GM12878 (cell line): ENCODE results near the gene LRP10. TPM values are rescaled to one million over a fixed set of nuclear protein-coding genes. Genes with fewer than 3 reads are reported as not detected.
A peak's percentile ranks its signal among the peaks of the same experiment; 100 is the strongest.

Source experiments
- ATAC-seq: fragments of 200-7000 bp; cut with Tn5 transposase; 3 replicates; pipeline ENCODE4 v1.9.1; 2020; ENCODE audit warnings: mild to moderate bottlenecking, moderate library complexity
- BruUV-seq: library from RNA; stranded (reverse); fragments of 400-500 nt; replicated peaks from 2 replicates; lab custom pipeline; 2021; lab: Mats Ljungman, UMichigan
- CTCF ChIA-PET: fragments of 300-600 bp; sonication (Branson Sonifier 250); formaldehyde crosslinking; extraction: SDS; loops from one replicate; lab custom pipeline; 2021; ENCODE audit warnings: inconsistent platforms; lab: Yijun Ruan, JAX
- POLR2A ChIA-PET: fragments of 350-600 bp; formaldehyde crosslinking; extraction: SDS; loops from one replicate; lab custom pipeline; 2021; ENCODE audit warnings: inconsistent platforms; lab: Charles Lee
- RAD21 ChIA-PET: fragments of 300-600 bp; sonication (Branson Sonifier 250); formaldehyde crosslinking; loops from one replicate; lab custom pipeline; 2023; ENCODE audit warnings: antibody characterized with exemption; ENCODE audit not compliant: unreplicated experiment; lab: Charles Lee
- SMC1A ChIA-PET: fragments of 300-600 bp; sonication (Branson Sonifier 250); formaldehyde crosslinking; loops from one replicate; lab custom pipeline; 2023; ENCODE audit not compliant: unreplicated experiment, uncharacterized antibody; lab: Charles Lee
- DNase-seq: peaks from one replicate; pipeline ENCODE4 v3.0.0-alpha.2; 2011; ENCODE audit warnings: low read depth, low spot score
- FAIRE-seq: peaks from 3 replicates; lab custom pipeline; 2011; peaks lifted over from hg19 to GRCh38; lab: Jason Lieb, UNC
- H2AFZ ChIP-seq: 2 replicates; pipeline ENCODE4 v1.6.0; 2011; ENCODE audit warnings: low read depth, low read length, control low read depth; ENCODE audit not compliant: control insufficient read depth
- H3K27ac ChIP-seq: 2 replicates; pipeline ENCODE4 v1.5.1; 2011; ENCODE audit warnings: control low read depth; ENCODE audit not compliant: control insufficient read depth, insufficient read depth
- H3K27me3 ChIP-seq, 2 experiments: replicated peaks in 1 of 2; 2 replicates each; pipeline versions ENCODE4 v1.6.0 to v1.6.1; 2011; ENCODE audit warnings: low read length in 1 of 2; ENCODE audit not compliant: control insufficient read depth in 2 of 2, insufficient read depth in 2 of 2
- H3K36me3 ChIP-seq, 2 experiments: 2 replicates each; pipeline ENCODE4 v1.5.1; 2011; ENCODE audit warnings: low read length in 1 of 2; ENCODE audit not compliant: control insufficient read depth in 2 of 2, insufficient read depth in 2 of 2
- H3K4me1 ChIP-seq: 2 replicates; pipeline ENCODE4 v1.6.1; 2011; ENCODE audit warnings: mild to moderate bottlenecking, low read length, moderate library complexity, mixed read lengths; ENCODE audit not compliant: control insufficient read depth, insufficient read depth
- H3K4me2 ChIP-seq: 2 replicates; pipeline ENCODE4 v1.6.0; 2011; ENCODE audit warnings: control low read depth; ENCODE audit not compliant: control insufficient read depth, insufficient read depth
- H3K4me3 ChIP-seq: fragments of 200-600 bp; sonication (generic); 2 replicates; pipeline ENCODE4 v1.5.1; 2016
- H3K79me2 ChIP-seq: 2 replicates; pipeline ENCODE4 v1.6.0; 2011; ENCODE audit warnings: low read length; ENCODE audit not compliant: control insufficient read depth, insufficient read depth
- H3K9ac ChIP-seq: 2 replicates; pipeline ENCODE4 v1.8.0; 2011; ENCODE audit warnings: low read length, control low read depth, mixed read lengths; ENCODE audit not compliant: control insufficient read depth, insufficient read depth
- H3K9me3 ChIP-seq: replicated peaks from 3 replicates; pipeline ENCODE4 v1.5.1; 2011; ENCODE audit warnings: mild to moderate bottlenecking, low read length; ENCODE audit not compliant: control insufficient read depth, insufficient read depth
- H4K20me1 ChIP-seq: 2 replicates; pipeline ENCODE4 v1.6.0; 2011; ENCODE audit not compliant: control insufficient read depth, insufficient read depth
- CHD2 ChIP-seq: IDR thresholded peaks from 2 replicates; pipeline ENCODE4 v1.6.1; 2011; ENCODE audit warnings: low read depth, low read length, improper control_type of control experiment, borderline replicate concordance
- ESRRA ChIP-seq: IDR thresholded peaks from 2 replicates; pipeline ENCODE4 v1.6.1; 2012; ENCODE audit warnings: mild to moderate bottlenecking, low read length, improper control_type of control experiment
- JUNB ChIP-seq: IDR thresholded peaks from 2 replicates; pipeline ENCODE4 v1.6.1; 2016; ENCODE audit warnings: antibody characterized with exemption, mild to moderate bottlenecking
- MTA2 ChIP-seq: fragments of 450-650 bp; IDR thresholded peaks from 2 replicates; pipeline ENCODE4 v1.6.1; 2016; ENCODE audit warnings: low read depth, mild to moderate bottlenecking, moderate library complexity
- PAX5 ChIP-seq: IDR thresholded peaks from 2 replicates; pipeline ENCODE4 v1.6.1; 2011; ENCODE audit warnings: low read depth, low read length, borderline replicate concordance
- RELA ChIP-seq: fragments of 450-650 bp; IDR thresholded peaks from 2 replicates; pipeline ENCODE4 v1.8.0; 2014; ENCODE audit warnings: borderline replicate concordance; ENCODE audit not compliant: partially characterized antibody
- ZNF24 ChIP-seq: fragments of 450-650 bp; IDR thresholded peaks from 2 replicates; pipeline ENCODE4 v1.6.1; 2017; ENCODE audit warnings: antibody characterized with exemption, mild to moderate bottlenecking
- ZSCAN29 ChIP-seq: fragments of 450-650 bp; IDR thresholded peaks from 2 replicates; pipeline ENCODE4 v1.6.1; 2017; ENCODE audit warnings: mild to moderate bottlenecking, moderate library complexity
- WGBS: methylation state at CpG from one replicate; pipeline ENCODE4 v1.1.6; 2016; ENCODE audit warnings: low lambda C conversion rate; ENCODE audit not compliant: insufficient replicate concordance, insufficient coverage; ENCODE audit errors: missing lambda C conversion rate; 5-methylcytosine and 5-hydroxymethylcytosine counted together
- in situ Hi-C: fragments of 300-500 bp; cut with MboI; formaldehyde crosslinking; loops from 9 replicates; pipeline ENCODE4 v1.14.3; 2018; ENCODE audit warnings: mixed read lengths
- intact Hi-C: fragments of 100-400 bp; cut with micrococcal nuclease; formaldehyde crosslinking; loops from one replicate; pipeline ENCODE4 v1.14.2; 2022; ENCODE audit not compliant: unreplicated experiment
- polyA plus RNA-seq, 11 experiments: library from polyadenylated mRNA; depleted of rRNA in 4 of 11; unstranded in 6 of 11; stranded (reverse) in 5 of 11; fragments of >200 nt; fragmentation: Nextera tagmentation in 4 of 11; fragmentation: Illumina TruSeq in 1 of 11; extraction: Ambion mirVana in 4 of 11; extraction: Trizol in 1 of 11; gene quantifications; 1 replicate in 1 of 11; 2 replicates in 10 of 11; pipeline versions ENCODE4 v1.2.1 to v1.2.3, GENCODE V29; 2011 to 2016; ENCODE audit warnings: inconsistent platforms in 2 of 11, missing spikeins in 2 of 11, low read depth in 1 of 11
- total RNA-seq, 4 experiments: library from RNA; depleted of rRNA in 3 of 4; stranded (reverse); fragments of >200 nt in 3 of 4; fragmentation: Illumina TruSeq in 1 of 4; extraction: Trizol in 1 of 4; gene quantifications; 2 replicates each; pipeline versions ENCODE4 v1.2.1 to v1.2.3, GENCODE V29; 2013 to 2021
- TF ChIP-seq, protein P1 (sequence below): IDR thresholded peaks from 2 replicates; pipeline ENCODE4 v1.6.1; 2012; ENCODE audit warnings: mild to moderate bottlenecking, low read depth, low read length
- TF ChIP-seq, protein P2 (sequence below): fragments of 450-650 bp; conservative IDR thresholded peaks from 2 replicates; pipeline ENCODE4 v1.6.1; 2017; ENCODE audit warnings: mild to moderate bottlenecking, moderate library complexity
- TF ChIP-seq, protein P3 (sequence below): fragments of 450-650 bp; IDR thresholded peaks from 2 replicates; pipeline ENCODE4 v1.6.1; 2017; ENCODE audit warnings: borderline replicate concordance
- TF ChIP-seq, protein P4 (sequence below): IDR thresholded peaks from 2 replicates; pipeline ENCODE4 v1.6.1; 2012; ENCODE audit warnings: low read depth, low read length, improper control_type of control experiment

Gene LRP10
- total and polyA plus RNA-seq, 10 of the 15 experiments (the other 5 are each of a cell fraction or from before 2014, with no cell fraction given), result 3.0 to 56.9 (median 20.9) TPM

DNA sequence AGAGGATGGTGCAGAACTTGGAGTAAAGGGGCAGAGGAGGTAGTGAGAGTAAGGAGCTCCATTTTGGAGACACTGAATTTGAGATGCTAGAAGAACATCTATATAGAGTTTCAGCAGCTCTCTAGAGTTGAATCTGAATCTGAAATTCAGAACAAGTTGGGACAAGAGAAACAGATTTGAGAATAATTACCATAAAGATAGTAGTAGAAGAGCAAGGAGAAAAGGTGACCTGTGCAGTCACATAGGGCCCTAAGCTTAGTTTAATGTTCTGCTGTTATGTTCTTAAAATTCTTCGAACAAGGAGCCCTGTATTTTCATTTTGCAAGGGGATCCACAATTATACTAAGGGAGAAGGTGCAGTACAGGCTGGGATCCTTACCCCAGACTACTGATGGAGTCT, 18.9 kb downstream of the LRP10 start:
- intact Hi-C loops, result no loop called here
- WGBS, result 100% methylated on average over 1 of the region's 1 CpG
- no peak for DNase-seq
- Histone ChIP-seq H3K4me3 (no peak overlapping the region), H3K4me2 (peak overlapping the region; percentile 62), H3K27ac (peak overlapping the region; percentile 61), H3K79me2 (peaks cover 5% of the 10 kb centered on the region), H4K20me1 (no peaks in the 10 kb centered on the region), H3K27me3 (no peaks in the 10 kb centered on the region), H3K9ac (no peak overlapping the region), H2AFZ (no peak overlapping the region), H3K4me1 (peaks cover 27% of the 10 kb centered on the region), H3K36me3 (no peaks in the 10 kb centered on the region; a peak in 1 of 4 replicates), H3K9me3 (no peaks in the 10 kb centered on the region)
- ChIA-PET CTCF (interaction anchor here (0.8 to 10.8 kb wide), 7 partner anchors 10 to 231 kb away, joined by 3 to 174 read pairs (median 5); partner anchors contain the start of gene LRP10), POLR2A (interaction anchor here (0.8 to 6.0 kb wide), 7 partner anchors 10 to 65 kb away, joined by 3 to 51 read pairs (median 5); partner anchors contain the start of gene RBM23), SMC1A (interaction anchor here (0.7 to 3.7 kb wide), 7 partner anchors 9 to 232 kb away, joined by 3 to 22 read pairs (median 4); no protein-coding TSS in a partner anchor), RAD21 (interaction anchor here (1.0 to 4.2 kb wide), 3 partner anchors 10 to 233 kb away, joined by 4 to 50 read pairs (median 27); partner anchors contain the start of gene LRP10)
- ATAC-seq, result no peak
- in situ Hi-C loops, result no loop called here
- BruUV-seq, result no TSS peak
- TF ChIP-seq, protein P1, sequence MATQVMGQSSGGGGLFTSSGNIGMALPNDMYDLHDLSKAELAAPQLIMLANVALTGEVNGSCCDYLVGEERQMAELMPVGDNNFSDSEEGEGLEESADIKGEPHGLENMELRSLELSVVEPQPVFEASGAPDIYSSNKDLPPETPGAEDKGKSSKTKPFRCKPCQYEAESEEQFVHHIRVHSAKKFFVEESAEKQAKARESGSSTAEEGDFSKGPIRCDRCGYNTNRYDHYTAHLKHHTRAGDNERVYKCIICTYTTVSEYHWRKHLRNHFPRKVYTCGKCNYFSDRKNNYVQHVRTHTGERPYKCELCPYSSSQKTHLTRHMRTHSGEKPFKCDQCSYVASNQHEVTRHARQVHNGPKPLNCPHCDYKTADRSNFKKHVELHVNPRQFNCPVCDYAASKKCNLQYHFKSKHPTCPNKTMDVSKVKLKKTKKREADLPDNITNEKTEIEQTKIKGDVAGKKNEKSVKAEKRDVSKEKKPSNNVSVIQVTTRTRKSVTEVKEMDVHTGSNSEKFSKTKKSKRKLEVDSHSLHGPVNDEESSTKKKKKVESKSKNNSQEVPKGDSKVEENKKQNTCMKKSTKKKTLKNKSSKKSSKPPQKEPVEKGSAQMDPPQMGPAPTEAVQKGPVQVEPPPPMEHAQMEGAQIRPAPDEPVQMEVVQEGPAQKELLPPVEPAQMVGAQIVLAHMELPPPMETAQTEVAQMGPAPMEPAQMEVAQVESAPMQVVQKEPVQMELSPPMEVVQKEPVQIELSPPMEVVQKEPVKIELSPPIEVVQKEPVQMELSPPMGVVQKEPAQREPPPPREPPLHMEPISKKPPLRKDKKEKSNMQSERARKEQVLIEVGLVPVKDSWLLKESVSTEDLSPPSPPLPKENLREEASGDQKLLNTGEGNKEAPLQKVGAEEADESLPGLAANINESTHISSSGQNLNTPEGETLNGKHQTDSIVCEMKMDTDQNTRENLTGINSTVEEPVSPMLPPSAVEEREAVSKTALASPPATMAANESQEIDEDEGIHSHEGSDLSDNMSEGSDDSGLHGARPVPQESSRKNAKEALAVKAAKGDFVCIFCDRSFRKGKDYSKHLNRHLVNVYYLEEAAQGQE, result no peak
- no peak for TF ChIP-seq ESRRA
- TF ChIP-seq CHD2, result no peak
- TF ChIP-seq PAX5, result no peak
- TF ChIP-seq ZNF24, result no peak
- TF ChIP-seq RELA, result no peak
- TF ChIP-seq, protein P2, sequence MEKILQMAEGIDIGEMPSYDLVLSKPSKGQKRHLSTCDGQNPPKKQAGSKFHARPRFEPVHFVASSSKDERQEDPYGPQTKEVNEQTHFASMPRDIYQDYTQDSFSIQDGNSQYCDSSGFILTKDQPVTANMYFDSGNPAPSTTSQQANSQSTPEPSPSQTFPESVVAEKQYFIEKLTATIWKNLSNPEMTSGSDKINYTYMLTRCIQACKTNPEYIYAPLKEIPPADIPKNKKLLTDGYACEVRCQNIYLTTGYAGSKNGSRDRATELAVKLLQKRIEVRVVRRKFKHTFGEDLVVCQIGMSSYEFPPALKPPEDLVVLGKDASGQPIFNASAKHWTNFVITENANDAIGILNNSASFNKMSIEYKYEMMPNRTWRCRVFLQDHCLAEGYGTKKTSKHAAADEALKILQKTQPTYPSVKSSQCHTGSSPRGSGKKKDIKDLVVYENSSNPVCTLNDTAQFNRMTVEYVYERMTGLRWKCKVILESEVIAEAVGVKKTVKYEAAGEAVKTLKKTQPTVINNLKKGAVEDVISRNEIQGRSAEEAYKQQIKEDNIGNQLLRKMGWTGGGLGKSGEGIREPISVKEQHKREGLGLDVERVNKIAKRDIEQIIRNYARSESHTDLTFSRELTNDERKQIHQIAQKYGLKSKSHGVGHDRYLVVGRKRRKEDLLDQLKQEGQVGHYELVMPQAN, result no peak
- TF ChIP-seq, protein P3, sequence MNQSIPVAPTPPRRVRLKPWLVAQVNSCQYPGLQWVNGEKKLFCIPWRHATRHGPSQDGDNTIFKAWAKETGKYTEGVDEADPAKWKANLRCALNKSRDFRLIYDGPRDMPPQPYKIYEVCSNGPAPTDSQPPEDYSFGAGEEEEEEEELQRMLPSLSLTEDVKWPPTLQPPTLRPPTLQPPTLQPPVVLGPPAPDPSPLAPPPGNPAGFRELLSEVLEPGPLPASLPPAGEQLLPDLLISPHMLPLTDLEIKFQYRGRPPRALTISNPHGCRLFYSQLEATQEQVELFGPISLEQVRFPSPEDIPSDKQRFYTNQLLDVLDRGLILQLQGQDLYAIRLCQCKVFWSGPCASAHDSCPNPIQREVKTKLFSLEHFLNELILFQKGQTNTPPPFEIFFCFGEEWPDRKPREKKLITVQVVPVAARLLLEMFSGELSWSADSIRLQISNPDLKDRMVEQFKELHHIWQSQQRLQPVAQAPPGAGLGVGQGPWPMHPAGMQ, result no peak
- TF ChIP-seq, protein P4, sequence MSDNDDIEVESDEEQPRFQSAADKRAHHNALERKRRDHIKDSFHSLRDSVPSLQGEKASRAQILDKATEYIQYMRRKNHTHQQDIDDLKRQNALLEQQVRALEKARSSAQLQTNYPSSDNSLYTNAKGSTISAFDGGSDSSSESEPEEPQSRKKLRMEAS, result no peak
- TF ChIP-seq ZSCAN29, result no peak
- TF ChIP-seq JUNB, result no peak
- no peak for TF ChIP-seq MTA2
- no peak for FAIRE-seq
